PC-3 (cell line): ENCODE data around the gene RSAD1.

Source experiments
- CTCF ChIP-seq: fragments of 300-600 bp; sonication (generic); conservative IDR thresholded peaks from 2 replicates; pipeline ENCODE4 v1.5.1; 2017; ENCODE audit warnings: antibody characterized with exemption, low read depth, mild to moderate bottlenecking, low read length
- EZH2 ChIP-seq: fragments of 300-600 bp; sonication (generic); IDR thresholded peaks from one replicate; pipeline ENCODE4 v1.6.1; 2017; ENCODE audit warnings: antibody characterized with exemption, mild to moderate bottlenecking, low read length; ENCODE audit not compliant: unreplicated experiment

GRCh38 chr17:50513495-50513894 lies 34.8 kb downstream of the RSAD1 start:
- TF ChIP-seq CTCF (no peak), EZH2 (no peak)
